VCaP (cell line): ENCODE results near the gene FOXA3.

Experiments
- H3K27ac ChIP-seq: fragments of 450-650 bp; 2 replicates; pipeline ENCODE4 v1.5.1; 2017
- TF ChIP-seq, protein P1 (sequence below): fragments of 450-650 bp; conservative IDR thresholded peaks from 2 replicates; pipeline ENCODE4 v1.5.1; 2017; ENCODE audit warnings: mild to moderate bottlenecking, moderate library complexity

The FOXA3 gene

GRCh38 chr19:45876411-45877197, 12.5 kb downstream of the FOXA3 start:
- TF ChIP-seq, protein P1, sequence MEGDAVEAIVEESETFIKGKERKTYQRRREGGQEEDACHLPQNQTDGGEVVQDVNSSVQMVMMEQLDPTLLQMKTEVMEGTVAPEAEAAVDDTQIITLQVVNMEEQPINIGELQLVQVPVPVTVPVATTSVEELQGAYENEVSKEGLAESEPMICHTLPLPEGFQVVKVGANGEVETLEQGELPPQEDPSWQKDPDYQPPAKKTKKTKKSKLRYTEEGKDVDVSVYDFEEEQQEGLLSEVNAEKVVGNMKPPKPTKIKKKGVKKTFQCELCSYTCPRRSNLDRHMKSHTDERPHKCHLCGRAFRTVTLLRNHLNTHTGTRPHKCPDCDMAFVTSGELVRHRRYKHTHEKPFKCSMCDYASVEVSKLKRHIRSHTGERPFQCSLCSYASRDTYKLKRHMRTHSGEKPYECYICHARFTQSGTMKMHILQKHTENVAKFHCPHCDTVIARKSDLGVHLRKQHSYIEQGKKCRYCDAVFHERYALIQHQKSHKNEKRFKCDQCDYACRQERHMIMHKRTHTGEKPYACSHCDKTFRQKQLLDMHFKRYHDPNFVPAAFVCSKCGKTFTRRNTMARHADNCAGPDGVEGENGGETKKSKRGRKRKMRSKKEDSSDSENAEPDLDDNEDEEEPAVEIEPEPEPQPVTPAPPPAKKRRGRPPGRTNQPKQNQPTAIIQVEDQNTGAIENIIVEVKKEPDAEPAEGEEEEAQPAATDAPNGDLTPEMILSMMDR: no peak
- no peak overlapping the region for H3K27ac ChIP-seq

DNA sequence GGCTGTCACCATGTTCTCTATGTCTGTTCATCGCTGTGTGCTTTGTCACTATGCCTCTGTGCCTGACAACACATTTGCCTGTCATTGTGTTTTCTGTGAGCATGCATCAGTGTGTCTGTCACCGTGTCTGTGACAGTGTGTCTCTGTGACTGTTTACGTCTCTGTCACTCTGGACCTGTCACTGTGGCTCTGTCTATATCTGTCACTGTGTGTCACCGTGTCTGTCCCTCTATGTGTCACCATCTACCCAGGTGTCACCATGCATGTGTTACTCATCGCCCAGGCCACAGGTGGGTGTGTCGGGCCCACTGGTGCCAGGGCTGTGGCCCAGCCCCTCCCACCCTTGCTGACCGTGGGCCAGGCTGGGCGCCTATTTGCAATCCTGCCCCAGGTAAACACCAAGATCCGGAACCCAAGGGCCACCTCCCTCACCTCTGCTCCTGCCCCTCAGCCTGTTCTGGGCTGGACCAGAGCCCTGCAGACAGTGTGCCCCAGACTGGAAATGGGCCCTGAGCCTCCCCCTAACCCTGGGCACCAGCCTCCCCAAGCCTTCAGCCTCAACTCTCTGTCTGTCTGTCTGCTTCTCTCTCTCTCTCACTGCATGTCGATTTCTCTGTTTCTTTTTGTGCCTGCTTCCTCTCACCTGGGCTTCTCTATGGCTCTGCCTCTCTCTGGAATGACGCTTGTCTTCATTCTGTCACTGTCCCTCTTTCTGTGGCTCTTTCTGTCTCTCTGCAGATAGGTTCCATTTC, 14.1 kb downstream of the FOXA3 start:
- TF ChIP-seq, protein P1: no peak
- peak overlapping the region; percentile 53 for H3K27ac ChIP-seq

GRCh38 chr19:45879055-45879454, 14.9 kb downstream of the FOXA3 start:
- TF ChIP-seq, protein P1: no peak

GRCh38 chr19:45879971-45880370, 15.8 kb downstream of the FOXA3 start:
- TF ChIP-seq, protein P1: no peak
- no peak overlapping the region for H3K27ac ChIP-seq

More at GRCh38 chr19:45879055-45879454, 14.9 kb downstream of the FOXA3 start:
- peak overlapping the region; percentile 53 for H3K27ac ChIP-seq

DNA sequence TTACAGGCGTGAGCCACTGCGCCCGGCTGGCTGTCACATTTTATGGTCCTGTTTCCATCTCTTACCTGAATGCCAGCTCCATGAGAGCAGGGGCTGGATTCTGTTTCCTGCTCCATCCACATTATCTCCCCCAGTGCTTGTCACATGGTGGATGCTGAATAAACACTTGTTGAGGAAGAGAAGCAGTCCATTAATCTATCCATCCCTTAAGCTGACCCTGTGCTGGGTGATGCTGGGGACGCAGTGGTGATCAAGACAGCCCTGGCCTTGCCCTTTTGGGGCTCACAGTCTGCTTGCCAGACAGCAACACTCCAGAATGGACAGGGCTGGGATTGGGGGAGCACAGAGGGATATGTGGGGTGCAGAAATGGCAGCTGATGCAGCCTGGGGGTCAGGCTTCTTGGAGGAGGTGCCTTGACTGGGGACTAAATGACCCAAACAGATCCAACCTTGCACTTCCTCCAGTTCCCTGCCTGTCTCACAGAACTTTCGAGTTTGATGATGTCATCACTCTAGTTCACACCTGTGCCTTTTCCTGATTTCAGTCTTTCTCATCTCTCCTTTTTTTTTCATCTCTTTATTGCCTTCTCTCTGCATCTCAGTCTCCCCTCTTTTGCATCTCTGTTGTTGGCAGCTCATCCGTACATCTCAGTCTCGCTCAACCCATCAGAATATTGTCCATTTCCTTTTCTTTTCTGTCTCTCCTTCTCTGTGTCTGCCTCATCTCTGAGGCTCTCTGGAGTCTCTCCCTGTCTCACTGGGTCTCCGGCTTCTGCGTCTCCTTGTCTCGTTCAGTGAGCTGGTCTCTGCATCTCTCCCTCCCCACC, 17.2 kb downstream of the FOXA3 start:
- H3K27ac ChIP-seq: peak overlapping the region; percentile 98
- TF ChIP-seq, protein P1: no peak

GRCh38 chr19:45881909-45882528, 17.9 kb downstream of the FOXA3 start:
- TF ChIP-seq, protein P1: no peak
- peak overlapping the region; percentile 98 for H3K27ac ChIP-seq
